ENCODE data around the gene ZMYND15.
A peak's percentile ranks its signal among the peaks of the same experiment; 100 is the strongest.

Gene ZMYND15

GRCh38 chr17:4743898-4744297 lies 4.3 kb downstream of the ZMYND15 start:
- DNase-seq: no peak

DNA sequence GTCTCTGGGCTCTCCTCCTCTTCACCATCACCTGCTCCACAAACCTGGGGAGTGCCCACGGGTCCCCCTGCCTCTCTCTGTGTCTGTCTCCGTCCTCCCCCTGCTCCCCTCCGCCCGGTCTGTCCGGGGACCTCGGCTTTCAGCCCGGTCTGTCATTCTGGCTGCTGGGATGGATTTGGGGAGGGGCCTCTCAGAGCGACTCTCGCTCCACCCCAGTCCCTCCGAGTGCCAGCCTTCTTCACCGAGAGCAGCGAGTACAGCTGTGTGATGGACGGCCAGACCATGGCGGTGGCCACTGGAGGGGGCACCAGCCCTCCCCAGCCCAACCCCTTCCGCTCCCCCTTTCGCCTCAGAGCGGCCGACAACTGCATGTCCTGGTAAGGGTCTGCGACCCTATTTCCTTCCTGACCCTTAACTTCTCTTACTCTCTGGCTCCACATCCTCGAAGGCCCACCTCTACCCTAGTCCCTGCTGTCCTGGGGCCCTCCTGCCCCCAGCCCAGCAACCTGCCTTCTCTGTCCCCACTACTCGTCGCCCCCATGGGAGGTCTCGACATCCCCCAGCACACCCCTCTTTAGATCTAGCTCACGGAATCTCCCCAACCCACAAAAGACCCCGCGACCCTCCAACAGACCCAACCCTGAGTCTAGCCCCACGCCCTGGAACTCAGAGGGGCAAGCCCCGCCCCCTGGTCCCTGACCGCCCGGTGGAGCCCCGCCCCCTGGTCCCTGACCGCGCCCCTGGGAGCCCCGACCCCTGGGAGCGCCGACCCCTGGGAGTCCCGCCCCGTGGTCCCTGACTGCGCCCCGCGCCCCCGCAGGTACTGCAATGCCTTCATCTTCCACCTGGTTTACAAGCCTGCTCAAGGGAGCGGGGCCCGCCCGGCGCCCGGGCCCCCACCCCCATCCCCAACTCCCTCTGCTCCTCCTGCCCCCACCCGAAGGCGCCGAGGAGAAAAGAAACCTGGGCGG lies 5.7 kb downstream of the ZMYND15 start:
- DNase-seq: no peak

DNA sequence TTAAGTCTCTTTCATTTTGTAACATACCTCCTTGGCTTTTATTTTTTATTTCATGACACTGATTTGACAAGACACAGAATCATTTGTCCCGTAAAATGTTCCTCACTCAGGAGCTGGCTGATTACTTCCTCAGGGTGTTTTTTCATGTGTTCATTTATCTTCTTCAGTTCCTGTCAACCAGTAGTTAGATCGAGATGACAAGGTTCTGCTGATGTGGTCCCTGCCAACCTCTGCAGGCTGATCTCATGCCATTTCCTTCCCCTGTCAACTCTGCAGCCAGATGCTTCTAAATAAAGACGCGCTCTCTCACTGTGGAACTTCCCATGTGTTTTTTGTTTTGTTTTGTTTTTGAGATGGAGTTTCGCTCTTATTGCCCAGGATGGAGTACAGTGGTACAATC lies 8.2 kb downstream of the ZMYND15 start:
- DNase-seq: no peak

GRCh38 chr17:4748686-4749085 lies 9.1 kb downstream of the ZMYND15 start:
- DNase-seq: no peak

GRCh38 chr17:4750606-4751005 lies 11.0 kb downstream of the ZMYND15 start:
- no peak for DNase-seq

DNA sequence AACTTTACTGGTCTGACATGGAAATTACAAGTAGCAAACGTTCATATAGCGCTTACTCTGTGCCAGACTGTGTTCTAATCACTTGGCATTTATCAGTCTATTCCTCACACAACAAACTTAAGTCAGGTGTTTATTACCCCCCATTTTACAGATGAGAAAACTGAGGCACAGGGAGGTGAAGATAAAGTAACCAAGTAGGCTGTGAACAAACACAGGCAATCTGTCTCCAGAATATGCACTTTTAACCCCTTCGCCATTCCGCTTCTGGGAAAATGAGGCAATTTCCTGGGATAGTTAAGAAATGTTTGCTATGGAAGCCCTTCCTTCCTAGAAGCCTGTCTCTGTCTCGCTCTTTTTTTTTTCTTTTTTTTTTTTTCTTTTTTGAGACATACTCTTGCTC lies 12.3 kb downstream of the ZMYND15 start:
- no peak for DNase-seq

DNA sequence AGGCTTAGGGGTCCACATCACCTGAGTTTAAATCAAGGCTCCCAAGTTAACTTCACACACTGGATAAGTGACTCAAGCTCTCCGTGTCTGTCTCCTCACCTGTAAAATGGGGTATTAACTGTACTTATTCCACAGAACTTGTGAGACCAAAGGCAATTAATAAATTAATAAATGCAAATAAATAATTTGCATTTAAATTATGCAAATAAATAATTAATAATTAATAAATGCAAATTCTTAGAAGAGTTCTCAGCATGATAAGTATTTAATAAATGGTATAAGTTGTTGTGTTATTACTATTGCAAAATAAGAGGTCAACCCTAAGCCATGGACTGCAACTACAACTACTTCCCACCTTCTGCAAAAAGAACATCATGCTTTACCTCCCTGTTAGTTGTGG lies 13.8 kb downstream of the ZMYND15 start:
- DNase-seq: no peak

DNA sequence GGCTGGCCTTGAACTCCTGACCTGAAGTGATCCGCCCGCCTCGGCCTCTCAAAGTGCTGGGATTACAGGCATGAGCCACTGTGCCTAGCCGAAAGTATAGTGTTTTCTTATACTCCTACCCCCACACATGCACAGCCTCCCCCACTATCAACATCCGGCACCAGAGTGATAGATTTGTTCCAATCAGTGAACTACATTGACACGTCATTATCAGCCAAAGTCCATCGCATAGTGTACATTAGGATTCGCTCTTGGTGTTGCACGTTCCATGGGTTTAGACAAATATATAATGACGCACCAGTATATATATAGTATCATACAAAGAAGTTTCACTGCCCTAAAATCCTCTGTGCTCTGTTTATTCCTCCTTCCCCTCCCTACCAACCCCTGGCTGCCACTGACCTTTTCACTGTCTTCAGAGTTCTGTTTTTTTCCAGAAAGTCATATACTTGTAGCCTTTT lies 20.2 kb downstream of the ZMYND15 start:
- DNase-seq: no peak

DNA sequence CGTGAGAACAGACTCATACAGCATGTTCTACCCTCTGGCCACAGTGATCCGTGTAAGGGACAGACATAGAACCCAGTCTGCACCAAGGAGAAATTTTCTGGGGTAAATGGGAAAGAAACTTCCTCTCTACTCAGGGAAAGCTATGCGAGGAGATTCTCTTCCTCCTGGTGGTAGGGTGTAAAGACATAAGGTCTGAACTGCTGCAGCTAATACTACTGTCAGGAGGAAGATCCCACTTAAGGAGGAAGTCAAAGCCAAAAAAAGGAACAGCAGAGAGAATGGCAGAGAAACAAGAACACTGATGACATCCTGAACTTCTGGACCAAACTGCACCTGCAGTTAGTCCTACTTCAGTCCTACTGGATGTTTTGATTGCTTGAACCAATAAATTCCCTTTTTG lies 25.0 kb downstream of the ZMYND15 start:
- no peak for DNase-seq

- DNase-seq: no peak
These were observed 26.6 kb downstream of the ZMYND15 start for GRCh38 chr17:4766201-4766600.

GRCh38 chr17:4766723-4767122 lies 27.1 kb downstream of the ZMYND15 start:
- DNase-seq: no peak

- DNase-seq: no peak
These were observed 28.7 kb downstream of the ZMYND15 start for GRCh38 chr17:4768298-4768697.

GRCh38 chr17:4769628-4770027 lies 30.0 kb downstream of the ZMYND15 start:
- DNase-seq: no peak

DNA sequence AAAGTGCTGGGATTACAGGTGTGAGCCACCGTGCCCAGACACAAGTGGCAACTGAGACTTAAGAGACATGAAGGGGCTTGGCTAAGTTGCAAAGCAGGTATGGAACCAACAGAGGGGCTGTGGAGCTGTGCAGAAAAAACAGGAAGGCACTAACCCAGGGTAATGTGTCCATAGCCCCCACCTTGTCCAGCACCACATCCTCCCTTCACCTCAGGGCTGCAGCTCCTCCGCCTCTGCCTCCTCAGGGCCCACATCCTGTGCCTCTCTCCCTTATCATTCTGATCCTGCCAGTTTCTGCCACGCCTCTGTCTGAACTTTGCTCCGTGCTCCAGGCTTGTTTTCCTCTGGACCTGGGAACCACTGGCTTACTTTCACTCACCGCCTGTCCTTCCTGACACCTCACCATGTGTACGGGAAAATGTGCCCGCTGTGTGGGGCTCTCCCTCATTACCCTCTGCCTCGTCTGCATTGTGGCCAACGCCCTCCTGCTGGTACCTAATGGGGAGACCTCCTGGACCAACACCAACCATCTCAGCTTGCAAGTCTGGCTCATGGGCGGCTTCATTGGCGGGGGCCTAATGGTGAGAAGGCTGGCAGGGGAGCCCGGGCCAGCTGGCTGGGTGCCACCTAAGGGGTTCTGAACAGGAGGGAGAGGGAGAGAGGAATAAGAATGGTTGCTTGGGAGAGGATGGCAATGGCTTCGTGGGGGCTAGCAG lies 32.0 kb downstream of the ZMYND15 start, which contains the start of gene TM4SF5:
Gene TM4SF5 (plus strand): TSS at position 368 of the 716 bp plus-strand sequence. CDS start 37 bp downstream, at position 405.
- no peak for DNase-seq

- no peak for DNase-seq
These were observed 32.6 kb downstream of the ZMYND15 start for GRCh38 chr17:4772235-4772613.

DNA sequence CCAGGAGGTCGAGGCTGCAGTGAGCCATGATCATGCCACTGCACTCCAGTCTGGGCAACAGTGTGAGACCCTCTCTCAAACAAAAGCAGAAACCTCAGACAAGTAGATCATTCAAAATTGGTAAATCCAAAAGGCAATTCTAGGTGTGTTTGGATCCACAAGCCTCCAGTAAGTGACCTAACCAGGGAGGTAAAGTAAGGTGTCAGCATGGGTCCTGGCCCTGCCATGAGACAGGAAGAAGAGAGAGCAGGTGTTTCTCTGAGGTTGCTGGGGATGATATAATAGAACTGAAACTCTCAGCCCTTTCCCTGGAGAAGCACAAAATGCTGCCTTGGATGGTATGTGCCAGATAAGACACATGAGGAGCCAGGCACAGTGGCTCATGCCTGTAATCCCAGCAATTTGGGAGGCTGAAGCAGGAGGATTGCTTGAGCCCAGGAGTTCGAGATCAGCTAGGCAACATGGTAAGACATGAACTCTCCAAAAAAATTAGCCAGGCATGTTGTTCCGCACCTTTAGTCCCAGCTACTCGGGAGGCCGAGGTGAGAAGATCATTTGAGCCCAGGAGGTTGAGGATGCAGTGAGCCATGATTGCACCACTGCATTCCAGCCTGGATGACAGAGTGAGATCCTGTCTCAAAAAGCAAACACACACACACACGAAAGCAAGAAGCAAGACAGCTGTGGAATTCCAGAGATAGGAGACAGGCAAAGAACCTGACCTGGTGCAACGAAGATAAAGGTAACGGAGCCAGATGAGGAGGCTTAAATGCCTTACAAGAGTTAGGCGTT lies 38.5 kb downstream of the ZMYND15 start:
- no peak for DNase-seq

DNA sequence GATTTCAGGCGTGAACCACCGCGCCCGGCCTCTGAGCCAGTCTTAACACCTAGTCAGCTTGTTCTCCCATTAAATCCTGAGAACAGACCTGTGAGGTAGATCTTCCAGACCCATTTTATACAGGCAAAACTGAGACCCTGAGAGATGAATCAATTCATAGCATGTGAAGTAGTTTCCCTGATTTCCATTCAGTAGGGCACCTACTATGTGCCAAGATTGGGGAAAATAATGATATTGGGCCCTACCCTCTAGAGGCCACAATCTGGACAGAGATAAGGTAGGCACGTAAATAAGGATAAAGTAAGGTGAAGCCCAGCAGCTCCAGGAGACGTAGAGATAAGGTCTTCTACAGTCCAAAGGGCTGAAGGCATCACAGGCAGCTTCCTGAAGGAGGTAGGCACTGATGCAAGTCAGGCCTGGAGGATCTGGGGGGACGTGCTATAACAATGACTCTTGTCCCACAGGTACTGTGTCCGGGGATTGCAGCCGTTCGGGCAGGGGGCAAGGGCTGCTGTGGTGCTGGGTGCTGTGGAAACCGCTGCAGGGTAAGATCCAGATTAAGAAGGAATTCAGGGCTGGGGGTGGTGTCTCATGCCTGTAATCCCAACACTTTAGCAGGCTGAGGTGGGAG lies 40.8 kb downstream of the ZMYND15 start:
- no peak for DNase-seq

GRCh38 chr17:4782652-4783051 lies 43.0 kb downstream of the ZMYND15 start:
- peak; percentile 30 for DNase-seq

- DNase-seq: no peak
These were observed 45.9 kb downstream of the ZMYND15 start for GRCh38 chr17:4785311-4786105.

GRCh38 chr17:4786106-4786511 lies 46.5 kb downstream of the ZMYND15 start, which contains the start of gene VMO1:
Gene VMO1, minus strand, starts transcription at chr17:4786364. Its CDS starts 12 bp downstream, at chr17:4786352.
- no peak for DNase-seq

GRCh38 chr17:4786516-4786915 lies 46.9 kb downstream of the ZMYND15 start:
- DNase-seq: no peak

Measured in activated CD4-positive, CD25-positive, alpha-beta regulatory T cell treated with anti-CD3 and anti-CD28 coated beads, Interleukin-2, amount 50 U/mL, for 72 hours (primary cell).